Activated effector memory CD4-positive, alpha-beta T cell treated with anti-CD3 and anti-CD28 coated beads, Interleukin-2, amount 50 U/mL, for 16 hours (primary cell): ENCODE results near the gene SCEL.

Experiments used
- DNase-seq: peaks from one replicate; pipeline ENCODE4 v3.0.0-alpha.2; 2020

Gene SCEL

GRCh38 chr13:77678691-77679235 lies 143.3 kb downstream of the SCEL start:
- no peak for DNase-seq

DNA sequence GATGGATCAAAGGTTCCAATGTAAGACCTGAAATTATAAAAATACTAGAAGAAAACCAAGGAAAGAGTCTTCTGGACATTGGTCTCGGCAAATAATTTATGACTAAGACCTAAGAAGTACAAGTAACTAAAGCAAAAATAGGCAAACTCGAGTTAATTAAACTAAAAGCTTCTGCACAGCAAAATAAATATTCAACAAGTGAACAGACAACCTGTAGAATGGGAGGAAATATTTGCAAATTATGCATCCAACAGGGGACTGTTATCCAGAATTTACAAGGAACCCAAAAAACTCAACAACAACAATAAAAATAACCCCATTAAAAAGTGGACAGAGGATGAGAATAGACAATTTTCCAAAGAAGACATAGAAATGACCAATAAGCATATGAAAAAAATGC lies 152.3 kb downstream of the SCEL start:
- DNase-seq = no peak

GRCh38 chr13:77691871-77692270 lies 156.4 kb downstream of the SCEL start:
- DNase-seq = no peak

- no peak for DNase-seq
These were observed 157.4 kb downstream of the SCEL start for GRCh38 chr13:77692746-77693448.

DNA sequence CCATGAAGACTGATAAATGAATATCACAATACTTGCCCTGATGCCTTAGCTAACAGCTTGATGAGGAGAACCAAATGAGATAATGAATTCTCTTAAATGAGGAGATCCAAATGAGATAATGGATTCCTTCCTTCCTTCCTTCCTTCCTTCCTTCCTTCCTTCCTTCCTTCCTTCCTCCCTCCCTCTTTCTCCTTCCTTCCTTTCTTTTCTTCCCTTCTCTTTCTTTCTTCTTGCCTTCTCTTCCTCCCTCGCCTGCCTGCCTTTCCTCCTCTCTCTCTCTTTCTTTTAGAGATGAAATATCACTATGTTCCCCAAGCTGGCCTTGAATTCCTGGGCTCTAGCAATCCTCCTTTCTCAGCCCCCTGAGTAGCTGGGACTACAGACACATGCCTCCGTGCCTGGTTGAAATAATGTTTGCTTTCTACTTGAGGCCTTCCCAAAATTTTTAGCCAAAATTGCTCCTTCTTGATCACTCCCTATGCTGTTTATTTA lies 158.0 kb downstream of the SCEL start:
- DNase-seq = no peak
